Fibroblast of upper back skin (primary cell): ENCODE data around the gene PREB.

ENCODE experiments used
- DNase-seq: peaks from one replicate; pipeline ENCODE4 v3.0.0-alpha.2; 2013

The PREB gene

DNA sequence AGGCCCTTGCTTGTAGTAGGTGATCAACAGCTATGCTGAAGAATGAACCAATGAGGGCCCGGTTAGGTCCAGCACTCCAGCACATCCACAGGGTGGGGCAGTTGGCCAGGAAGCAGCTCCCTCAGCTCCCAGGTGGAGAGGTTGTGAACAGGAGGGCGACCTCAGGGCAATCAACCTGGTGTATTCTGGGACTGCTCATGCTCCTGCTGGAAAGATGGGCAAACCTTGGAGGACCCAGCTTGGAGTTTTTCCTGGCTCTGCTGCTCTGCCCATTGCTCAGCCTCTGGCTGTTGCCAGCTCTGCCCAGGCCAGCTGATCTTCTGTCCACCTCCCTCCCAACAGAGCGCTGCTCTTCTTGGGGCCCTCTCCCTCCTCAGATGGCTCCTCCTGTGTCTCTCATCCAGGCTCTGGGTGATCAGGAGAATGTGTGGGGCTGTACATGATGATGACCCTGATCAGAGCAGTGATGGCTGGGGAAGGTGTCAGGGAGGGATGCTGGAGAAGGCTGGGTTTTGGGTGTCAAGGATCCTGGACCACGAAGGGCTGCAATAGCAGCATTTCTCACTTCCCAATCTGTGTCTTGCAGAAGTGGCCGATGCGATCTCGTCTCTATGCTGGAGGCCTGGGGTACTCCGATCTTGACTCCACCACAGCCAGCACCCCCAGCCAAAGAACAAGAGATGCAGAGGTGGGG is 17.8 kb upstream of the PREB start:
- no peak for DNase-seq

- no peak for DNase-seq
Observed at GRCh38 chr2:27150639-27151230, 16.3 kb upstream of the PREB start.

DNA sequence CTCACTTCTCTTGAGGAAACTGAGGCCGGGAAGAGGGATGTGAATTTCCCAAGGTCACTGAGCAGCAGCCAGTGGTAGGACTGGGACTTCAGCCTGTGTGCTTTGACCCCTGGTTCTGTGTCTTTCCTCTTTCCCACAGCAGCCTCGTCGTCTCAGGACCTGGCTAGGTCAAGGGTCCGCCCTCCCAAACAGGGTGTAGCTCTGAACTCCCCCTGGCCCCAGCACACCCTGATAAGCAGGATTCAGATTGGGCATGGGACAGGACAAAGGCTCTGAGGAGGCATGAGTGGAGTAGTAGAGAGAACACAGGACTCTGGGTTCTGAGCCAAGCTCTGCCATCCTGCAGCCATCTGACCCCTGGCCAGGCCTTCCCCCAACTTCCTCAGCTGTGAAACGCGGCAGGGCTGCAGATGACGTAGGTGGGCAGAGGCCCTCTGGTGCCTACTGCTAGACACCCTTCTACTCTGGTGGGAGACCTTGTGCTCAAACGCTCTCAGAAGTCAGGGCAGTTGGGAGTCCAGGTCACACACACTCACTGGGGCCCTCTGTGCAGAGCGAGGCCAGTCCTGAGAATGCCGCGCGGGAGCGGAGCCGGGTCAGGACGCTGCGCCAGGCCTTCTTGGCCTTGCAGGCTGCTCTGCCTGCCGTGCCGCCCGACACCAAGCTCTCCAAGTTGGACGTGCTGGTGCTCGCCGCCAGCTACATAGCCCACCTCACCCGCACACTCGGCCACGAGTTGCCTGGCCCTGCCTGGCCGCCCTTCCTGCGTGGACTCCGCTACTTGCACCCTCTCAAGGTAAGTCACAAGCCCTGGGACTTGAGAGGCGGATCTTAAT is 15.4 kb upstream of the PREB start:
- no peak for DNase-seq

DNA sequence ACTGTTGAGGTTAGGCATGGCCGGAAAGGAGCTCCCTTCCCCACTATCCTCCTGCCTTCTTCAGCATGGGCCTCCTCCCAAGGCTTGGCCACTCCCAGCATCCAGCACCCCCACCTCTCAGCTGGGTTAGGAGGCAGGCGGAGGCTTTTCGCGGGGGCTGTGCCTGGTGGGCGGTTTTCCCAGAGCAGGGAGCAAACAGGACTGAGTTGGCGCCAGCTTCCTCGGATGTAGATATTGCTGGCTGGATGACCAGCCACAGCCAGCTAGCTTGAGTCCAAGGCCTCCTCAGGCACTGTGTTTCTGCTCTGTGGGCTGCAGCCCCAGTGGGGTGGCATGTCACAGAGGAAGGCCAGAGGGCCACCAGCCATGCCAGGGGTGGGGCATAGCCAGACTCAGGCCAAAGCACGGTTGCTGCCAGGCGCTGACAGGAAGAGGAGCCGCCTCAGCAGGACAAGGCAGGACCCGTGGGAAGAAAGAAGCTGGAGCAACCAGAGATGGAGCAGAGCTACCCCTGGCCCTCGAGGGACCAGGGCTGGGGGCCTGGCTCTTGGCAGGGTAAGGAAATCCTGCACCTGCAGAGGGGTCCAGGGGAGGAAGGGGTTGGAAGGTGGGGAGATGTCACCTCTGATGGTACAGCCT is 14.5 kb upstream of the PREB start, which contains the start of gene TCF23:
TSS of gene TCF23 (plus strand) at position 204 of the 639 bp plus-strand sequence. CDS start at position 334, 130 bp downstream.
- no peak for DNase-seq

- no peak for DNase-seq
Observed at GRCh38 chr2:27147935-27148334, 13.5 kb upstream of the PREB start.

GRCh38 chr2:27145682-27146081 is 11.2 kb upstream of the PREB start:
- no peak for DNase-seq

- no peak for DNase-seq
Observed at GRCh38 chr2:27143285-27143684, 8.8 kb upstream of the PREB start.

- DNase-seq: no peak
Observed at GRCh38 chr2:27139310-27139709, 4.9 kb upstream of the PREB start, which contains the start of gene PRR30. Gene PRR30 (minus strand): TSS chr2:27139410. CDS start chr2:27138329, 1,081 bp downstream.

DNA sequence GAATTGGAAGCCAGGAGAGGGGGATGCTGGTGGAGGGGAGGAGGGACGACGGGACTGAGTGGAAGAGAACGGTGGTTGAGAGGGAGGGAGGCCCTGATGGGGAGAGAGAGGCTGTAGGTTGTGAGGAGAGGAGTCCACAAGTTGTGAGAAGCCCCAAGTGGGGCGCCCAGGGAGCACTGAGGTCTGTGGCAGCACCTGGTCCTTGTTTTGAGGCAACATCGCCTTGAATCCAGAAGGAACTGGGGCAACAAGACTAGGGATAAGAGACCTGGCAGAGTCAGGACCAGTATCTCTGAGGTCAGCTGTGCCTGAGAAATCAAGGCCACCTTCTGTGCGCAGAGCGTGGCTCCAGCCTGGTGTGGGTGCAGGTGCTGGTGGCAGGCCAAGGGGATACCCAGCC is 3.7 kb upstream of the PREB start:
- DNase-seq: no peak

DNA sequence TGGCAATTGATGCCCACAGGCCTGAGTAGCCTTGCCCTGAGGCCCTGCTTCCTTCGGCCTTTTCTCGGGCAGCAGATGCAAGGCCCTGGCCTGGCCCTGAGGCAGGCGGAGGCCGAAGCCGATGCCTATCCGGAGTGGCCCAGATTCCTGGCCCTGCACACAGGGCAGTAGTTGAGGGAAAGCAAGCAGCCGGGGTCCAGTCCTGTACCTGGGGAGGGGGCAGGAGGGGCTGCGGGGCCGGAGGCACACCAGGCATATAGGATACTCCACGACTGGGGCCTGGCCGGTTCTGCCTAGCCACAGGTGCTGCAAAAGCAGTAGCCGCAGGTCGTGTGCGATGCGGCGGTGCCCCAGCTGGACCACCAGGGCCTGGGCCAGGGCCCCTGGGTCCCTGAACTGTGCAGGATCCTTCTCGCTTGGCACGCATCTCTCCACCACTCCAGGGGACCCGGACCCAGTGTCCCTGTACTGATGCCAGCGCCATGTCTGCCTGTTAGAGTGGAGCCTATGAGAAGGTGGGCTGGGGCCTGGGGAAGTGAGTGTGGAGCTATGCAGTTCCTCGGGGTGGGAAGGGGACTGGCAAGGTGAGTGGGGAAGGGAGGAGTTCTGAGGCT is 3.0 kb upstream of the PREB start:
- no peak for DNase-seq

- DNase-seq: no peak
Observed at GRCh38 chr2:27136751-27137150, 2.3 kb upstream of the PREB start.

- no peak for DNase-seq
Observed at GRCh38 chr2:27135478-27135955, 1.1 kb upstream of the PREB start.

DNA sequence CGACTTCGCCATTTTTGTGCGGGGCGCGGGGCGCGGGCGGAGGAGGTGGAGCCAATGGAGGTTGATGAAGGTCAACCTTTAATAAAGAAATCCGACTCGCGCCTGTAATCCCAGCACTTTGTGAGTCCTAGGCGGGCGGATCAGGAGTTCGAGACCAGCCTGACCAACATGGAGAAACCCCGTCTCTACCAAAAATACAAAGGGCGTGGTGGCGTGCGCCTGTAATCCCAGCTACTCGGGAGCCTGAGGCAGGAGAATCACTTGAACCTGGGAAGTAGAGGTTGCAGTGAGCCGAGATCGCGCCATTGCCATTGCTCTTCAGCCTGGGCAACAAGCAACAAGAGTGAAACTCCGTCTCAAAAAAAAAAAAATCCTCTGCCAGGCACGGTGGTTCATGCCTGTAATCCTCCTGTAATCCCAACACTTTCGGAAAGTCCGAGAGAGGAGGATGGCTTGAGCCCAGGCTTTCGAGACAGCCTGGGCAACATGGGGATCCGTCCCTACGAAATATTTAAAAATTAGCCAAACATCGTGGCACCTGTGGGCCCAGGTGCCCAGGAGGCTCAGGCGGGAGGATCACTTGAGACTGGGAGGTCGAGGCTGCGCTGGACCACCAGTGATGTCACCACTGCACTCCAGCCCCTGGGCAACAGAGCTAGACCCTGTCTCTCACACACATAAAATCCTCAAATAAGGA is 493 bp upstream of the PREB start:
- DNase-seq: no peak

DNA sequence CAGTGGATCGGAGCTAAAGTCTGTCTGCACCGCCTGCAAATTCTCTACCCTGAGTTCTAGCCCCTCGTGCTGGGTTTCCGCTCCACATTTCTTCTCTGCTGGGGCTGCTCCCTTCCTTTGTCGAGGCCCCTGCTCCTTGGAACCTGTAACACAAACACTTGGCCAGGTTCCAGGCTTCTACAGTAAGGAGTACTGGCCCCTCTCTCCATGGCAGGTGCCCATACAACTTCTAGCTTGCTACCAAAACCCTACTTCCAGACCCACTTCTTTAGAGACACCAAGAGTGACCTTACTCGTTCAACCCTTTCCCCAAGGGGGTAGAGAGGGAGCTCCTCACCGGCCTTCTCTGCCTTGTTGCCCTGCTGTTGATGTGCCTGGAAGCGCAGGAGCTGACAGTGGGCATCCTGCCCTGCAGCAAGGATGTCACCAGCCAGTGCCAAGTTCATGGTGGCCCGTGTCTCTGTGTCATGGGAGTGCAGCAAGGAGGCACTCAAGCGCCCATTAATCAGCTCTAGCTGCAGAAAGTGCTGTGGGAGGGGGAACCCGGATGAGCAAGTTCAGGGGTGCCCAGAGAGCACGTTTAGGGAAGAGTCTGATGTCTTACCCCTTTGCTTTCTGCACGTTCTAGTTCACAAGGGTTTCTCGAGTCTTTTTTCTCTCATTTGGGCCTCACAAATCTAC is 1.1 kb downstream of the PREB start:
- DNase-seq: no peak

- DNase-seq: no peak
Observed at GRCh38 chr2:27131429-27131828, 3.0 kb downstream of the PREB start.

GRCh38 chr2:27130396-27130795 is 4.0 kb downstream of the PREB start:
- DNase-seq: no peak

DNA sequence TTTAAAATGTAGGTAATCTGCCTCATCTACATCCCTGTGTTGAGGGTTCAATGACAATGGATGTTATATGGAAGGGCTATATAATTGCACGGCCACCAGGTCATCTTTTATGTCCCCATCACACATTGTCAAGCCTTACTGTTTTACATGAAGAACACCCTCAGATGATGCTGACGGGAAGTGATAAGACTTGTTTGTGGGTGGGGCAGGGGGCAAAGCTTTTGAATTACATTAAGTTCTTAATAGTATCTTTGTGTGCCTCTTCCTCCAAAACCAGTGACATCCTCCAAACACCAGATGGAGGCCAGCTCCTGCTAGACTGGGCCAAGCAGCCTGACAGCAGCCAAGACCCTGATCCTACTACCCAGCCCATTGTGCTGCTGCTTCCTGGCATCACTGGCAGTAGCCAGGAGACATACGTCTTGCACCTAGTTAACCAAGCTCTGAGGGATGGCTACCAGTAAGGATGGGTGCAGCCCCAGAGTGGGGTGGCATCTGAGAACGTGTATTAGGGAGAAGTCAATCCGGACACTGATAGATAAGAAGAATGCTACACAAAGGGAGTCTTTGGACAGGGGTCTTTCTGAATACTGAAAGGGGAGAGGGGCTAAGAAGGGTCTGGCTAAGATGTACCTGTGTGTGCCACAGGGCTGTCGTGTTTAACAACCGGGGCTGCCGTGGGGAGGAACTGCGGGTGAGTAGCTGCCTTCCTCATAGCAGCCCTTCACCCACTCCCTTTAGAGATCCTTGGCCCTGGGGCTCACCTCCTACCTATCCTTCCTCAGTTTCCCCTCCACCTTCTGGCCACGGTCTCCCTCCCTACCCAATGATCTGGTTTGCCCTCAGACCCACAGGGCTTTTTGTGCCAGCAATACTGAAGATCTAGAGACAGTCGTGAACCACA is 5.5 kb downstream of the PREB start:
- no peak for DNase-seq

DNA sequence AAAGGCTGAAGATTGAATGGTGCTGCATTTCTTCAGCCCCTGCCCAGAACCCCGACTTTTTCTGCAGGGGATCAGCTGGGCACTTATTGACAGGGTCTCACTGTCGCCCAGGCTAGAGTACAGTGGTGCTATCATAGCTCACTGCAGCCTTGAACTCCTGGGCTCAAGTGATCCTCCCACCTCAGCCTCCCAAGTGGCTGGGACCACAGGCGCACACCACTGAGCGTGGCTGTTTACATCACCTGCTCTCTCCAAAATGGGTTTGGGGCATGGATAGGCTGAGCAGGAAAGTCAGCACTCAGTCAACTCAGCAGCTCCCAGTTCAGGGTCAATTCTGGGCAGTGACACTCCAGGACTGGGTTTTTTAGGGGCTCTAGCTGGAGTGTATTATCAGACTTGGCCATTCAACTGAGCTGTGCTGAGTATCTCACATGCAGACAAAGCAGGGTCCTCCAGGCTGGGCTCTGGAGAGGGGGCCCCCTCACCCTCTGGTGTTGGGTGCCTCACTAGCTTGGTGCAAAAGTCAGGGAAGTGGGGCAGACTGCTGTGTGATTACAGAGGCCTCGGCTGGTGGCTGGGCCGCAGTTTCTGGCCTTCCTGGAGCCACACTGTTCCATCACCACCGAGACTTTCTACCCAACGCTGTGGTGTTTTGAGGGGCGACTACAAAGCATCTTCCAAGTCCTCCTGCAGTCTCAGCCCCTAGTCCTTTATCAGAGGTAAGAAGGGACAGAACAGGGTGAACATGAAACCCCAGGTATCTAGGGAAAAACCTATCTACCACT is 6.4 kb downstream of the PREB start:
- no peak for DNase-seq

DNA sequence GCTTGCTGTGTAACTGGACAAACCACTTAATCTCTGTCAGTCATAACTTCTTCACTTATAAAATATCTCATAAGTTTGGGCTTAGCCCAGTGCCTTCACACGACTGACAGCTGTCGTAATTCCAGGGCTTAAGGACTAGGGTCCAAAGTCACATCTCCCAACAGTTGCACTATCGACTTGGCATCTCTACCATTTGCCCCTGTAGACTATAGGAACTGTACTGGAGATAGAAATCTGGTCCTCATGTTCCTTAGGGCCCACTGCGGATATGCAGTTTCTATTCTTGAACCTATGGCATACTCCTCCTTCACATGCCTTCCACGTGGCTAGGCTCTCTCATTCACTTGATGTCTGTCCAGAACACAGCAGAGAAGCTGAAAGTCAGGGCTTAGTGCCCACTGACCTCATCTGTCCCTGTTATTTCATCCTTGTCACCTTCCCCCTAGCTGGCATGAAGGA is 8.2 kb downstream of the PREB start:
- DNase-seq: no peak
